ENCODE data around the gene IKZF2.

DNA sequence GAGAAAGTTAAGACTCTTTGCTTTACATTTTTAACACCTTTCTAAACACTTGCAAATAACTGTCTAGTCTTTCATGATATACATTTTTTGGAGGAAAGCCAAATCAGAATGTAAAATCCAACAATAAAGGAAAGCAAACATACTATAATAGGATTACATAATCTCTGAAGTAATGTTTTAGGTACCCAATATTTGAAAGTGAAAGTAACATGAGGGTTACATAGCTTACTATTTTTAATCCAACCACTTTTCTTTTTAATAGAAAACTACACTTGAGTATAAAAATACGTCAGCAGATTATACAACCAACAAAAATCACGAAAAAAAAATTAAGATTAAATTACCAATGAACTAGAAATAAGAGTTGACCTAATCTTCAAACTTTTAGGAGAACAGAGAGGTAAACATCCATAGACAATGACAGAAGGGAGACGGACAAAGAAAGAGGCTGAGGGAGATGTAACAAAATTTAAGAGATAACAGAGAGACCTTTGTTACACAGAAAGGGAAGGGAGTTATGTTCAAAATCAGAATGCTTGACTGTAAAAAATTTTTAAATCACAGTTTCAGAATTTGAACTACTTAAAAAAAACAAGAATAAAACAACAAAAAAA is 150.0 kb downstream of the IKZF2 start:
- TF ChIP-seq, protein P1, sequence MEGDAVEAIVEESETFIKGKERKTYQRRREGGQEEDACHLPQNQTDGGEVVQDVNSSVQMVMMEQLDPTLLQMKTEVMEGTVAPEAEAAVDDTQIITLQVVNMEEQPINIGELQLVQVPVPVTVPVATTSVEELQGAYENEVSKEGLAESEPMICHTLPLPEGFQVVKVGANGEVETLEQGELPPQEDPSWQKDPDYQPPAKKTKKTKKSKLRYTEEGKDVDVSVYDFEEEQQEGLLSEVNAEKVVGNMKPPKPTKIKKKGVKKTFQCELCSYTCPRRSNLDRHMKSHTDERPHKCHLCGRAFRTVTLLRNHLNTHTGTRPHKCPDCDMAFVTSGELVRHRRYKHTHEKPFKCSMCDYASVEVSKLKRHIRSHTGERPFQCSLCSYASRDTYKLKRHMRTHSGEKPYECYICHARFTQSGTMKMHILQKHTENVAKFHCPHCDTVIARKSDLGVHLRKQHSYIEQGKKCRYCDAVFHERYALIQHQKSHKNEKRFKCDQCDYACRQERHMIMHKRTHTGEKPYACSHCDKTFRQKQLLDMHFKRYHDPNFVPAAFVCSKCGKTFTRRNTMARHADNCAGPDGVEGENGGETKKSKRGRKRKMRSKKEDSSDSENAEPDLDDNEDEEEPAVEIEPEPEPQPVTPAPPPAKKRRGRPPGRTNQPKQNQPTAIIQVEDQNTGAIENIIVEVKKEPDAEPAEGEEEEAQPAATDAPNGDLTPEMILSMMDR (IDR thresholded peaks at IDR 0.05) = no peak
- no peak for TF ChIP-seq POLR2A (IDR thresholded peaks at IDR 0.05)
